Smooth muscle cell (in vitro differentiated cells): Measurements from ENCODE around the gene ZFP28. TPM values are rescaled to one million over a fixed set of nuclear protein-coding genes. Genes with fewer than 3 reads are reported as not detected.

Experiments
- DNase-seq: peaks from one replicate; lab custom pipeline; 2025; ENCODE audit not compliant: unreplicated experiment; lab: John Stamatoyannopoulos, UW
- H2AFZ ChIP-seq: fragments of 200-600 bp; sonication (generic); 2 replicates; pipeline ENCODE4 v1.6.0; 2016; ENCODE audit warnings: antibody characterized with exemption, low read depth, mild to moderate bottlenecking
- H3F3A ChIP-seq: fragments of 200-600 bp; sonication (generic); 2 replicates; pipeline ENCODE4 v1.6.0; 2017; ENCODE audit warnings: antibody characterized with exemption, low read depth
- H3K27ac ChIP-seq: fragments of 200-600 bp; sonication (generic); 2 replicates; pipeline ENCODE4 v1.5.1; 2016; ENCODE audit warnings: low read depth, mild to moderate bottlenecking
- H3K27me3 ChIP-seq: fragments of 200-600 bp; sonication (generic); 2 replicates; pipeline ENCODE4 v1.6.1; 2016; ENCODE audit warnings: low read depth, mild to moderate bottlenecking
- H3K36me3 ChIP-seq: fragments of 200-600 bp; sonication (generic); 2 replicates; pipeline ENCODE4 v1.5.1; 2016; ENCODE audit warnings: low read depth
- H3K4me1 ChIP-seq: fragments of 200-600 bp; sonication (generic); 2 replicates; pipeline ENCODE4 v1.5.1; 2016; ENCODE audit warnings: low read depth
- H3K4me2 ChIP-seq: fragments of 200-600 bp; sonication (generic); 2 replicates; pipeline ENCODE4 v1.6.0; 2016; ENCODE audit warnings: mild to moderate bottlenecking
- H3K4me3 ChIP-seq: fragments of 200-600 bp; sonication (generic); 2 replicates; pipeline ENCODE4 v1.5.1; 2016; ENCODE audit warnings: mild to moderate bottlenecking
- H3K79me2 ChIP-seq: fragments of 200-600 bp; sonication (generic); 2 replicates; pipeline ENCODE4 v1.6.0; 2016; ENCODE audit warnings: low read depth, mild to moderate bottlenecking
- H3K9ac ChIP-seq: fragments of 200-600 bp; sonication (generic); 2 replicates; pipeline ENCODE4 v1.6.0; 2016; ENCODE audit warnings: low read depth
- H3K9me3 ChIP-seq: fragments of 200-600 bp; sonication (generic); replicated peaks from 2 replicates; pipeline ENCODE4 v1.5.1; 2016; ENCODE audit warnings: low read depth
- H4K20me1 ChIP-seq: fragments of 200-600 bp; sonication (generic); 2 replicates; pipeline ENCODE4 v1.6.0; 2016; ENCODE audit warnings: low read depth
- CTCF ChIP-seq: fragments of 200-600 bp; sonication (generic); IDR thresholded peaks from 2 replicates; pipeline ENCODE4 v1.5.1; 2017; ENCODE audit warnings: borderline replicate concordance, mild to moderate bottlenecking, antibody characterized with exemption; ENCODE audit not compliant: insufficient read depth, poor library complexity, severe bottlenecking
- WGBS: methylation state at CpG from one replicate; pipeline ENCODE4 v1.1.7; 2016; ENCODE audit warnings: low lambda C conversion rate; 5-methylcytosine and 5-hydroxymethylcytosine counted together
- polyA plus RNA-seq: library from polyadenylated mRNA; unstranded; fragments of >200 nt; fragmentation: Nextera tagmentation; extraction: Ambion mirVana; gene quantifications from 2 replicates; pipeline ENCODE4 v1.2.1, GENCODE V29; 2016
- total RNA-seq: library from RNA; depleted of rRNA; stranded (reverse); fragments of >200 nt; gene quantifications from 2 replicates; pipeline ENCODE4 v1.2.3, GENCODE V29; 2014

ZFP28 gene
- total and polyA plus RNA-seq, 2 experiments from 2014 or later = 6.2 to 6.9 TPM

DNA sequence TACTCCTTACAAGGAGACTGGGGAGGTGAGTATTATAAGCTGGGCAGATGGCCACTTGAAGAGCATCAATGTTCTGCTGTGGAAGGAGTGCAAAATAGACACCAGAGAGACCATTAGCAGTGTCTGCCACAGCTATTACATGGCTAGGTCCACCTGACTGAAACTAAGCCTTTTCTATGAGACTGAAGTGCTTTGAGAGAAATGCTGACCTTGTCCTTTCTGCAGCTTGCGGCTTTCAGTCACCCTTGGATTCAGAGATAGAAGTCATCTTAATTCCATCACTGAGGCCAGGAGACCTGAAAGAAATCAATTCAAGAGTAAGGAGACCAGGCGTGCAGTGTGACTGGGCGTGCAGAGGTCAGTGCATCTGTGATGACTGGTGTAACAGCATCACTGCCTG, 1.3 kb upstream of the ZFP28 start:
- Histone ChIP-seq H3K9ac (no peak overlapping the region), H3K27me3 (no peaks in the 10 kb centered on the region), H3K27ac (no peak overlapping the region), H3K4me3 (peak overlapping the region; percentile 81), H2AFZ (no peak overlapping the region), H3F3A (no peaks in the 10 kb centered on the region), H3K9me3 (peaks cover 4% of the 10 kb centered on the region), H3K79me2 (no peaks in the 10 kb centered on the region), H3K4me2 (peak overlapping the region; percentile 74), H3K36me3 (peaks cover 6% of the 10 kb centered on the region), H3K4me1 (no peaks in the 10 kb centered on the region), H4K20me1 (no peaks in the 10 kb centered on the region)
- 99% methylated on average over 3 of the region's 3 CpGs for WGBS
- DNase-seq = no peak
- no peak for TF ChIP-seq CTCF

DNA sequence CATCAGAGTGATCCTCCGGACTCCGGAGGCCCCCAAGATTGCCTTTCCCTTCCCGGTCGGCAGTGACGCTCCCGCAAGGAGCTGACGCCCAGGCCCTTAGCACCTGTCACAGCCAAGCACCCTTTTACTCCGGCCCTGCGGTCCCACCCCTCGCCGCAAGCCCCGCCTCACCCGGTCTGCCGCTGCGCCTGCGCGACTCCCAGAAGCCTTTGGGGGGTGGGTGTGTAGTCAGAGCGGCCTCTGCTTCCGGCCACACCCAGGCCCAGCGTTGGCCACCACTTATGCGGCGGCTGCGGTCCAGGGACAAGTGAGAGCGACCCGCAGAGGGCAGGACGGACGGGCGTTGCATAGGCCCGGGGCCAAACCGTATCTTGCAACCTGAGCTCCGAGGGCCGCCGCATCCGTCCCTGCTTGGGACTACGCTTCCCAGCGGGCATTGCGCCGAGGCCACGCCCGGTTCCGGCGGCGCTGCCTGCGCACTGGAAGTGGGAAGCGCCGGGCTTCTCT, 441 bp upstream of the ZFP28 start:
- TF ChIP-seq CTCF = no peak
- peaks cover 12% of the 10 kb centered on the region for H3K36me3 ChIP-seq
- no peaks in the 10 kb centered on the region for H3K27me3 ChIP-seq
- H3K9me3 ChIP-seq = peaks cover 4% of the 10 kb centered on the region
- DNase-seq = peak; percentile 86
- peak overlapping the region; percentile 85 for H2AFZ ChIP-seq
- H3K79me2 ChIP-seq = no peaks in the 10 kb centered on the region
- 2% methylated on average over 38 of the region's 46 CpGs for WGBS
- peak overlapping the region; percentile 74 for H3K4me2 ChIP-seq
- H3F3A ChIP-seq = no peaks in the 10 kb centered on the region
- no peaks in the 10 kb centered on the region for H3K4me1 ChIP-seq
- H4K20me1 ChIP-seq = no peaks in the 10 kb centered on the region
- H3K27ac ChIP-seq = peak overlapping the region; percentile 51
- H3K4me3 ChIP-seq = peak overlapping the region; percentile 81
- no peak overlapping the region for H3K9ac ChIP-seq

GRCh38 chr19:56543776-56544175, 5.0 kb downstream of the ZFP28 start:
- H3K9me3 ChIP-seq = peaks cover 27% of the 10 kb centered on the region
- H3K36me3 ChIP-seq = peaks cover 61% of the 10 kb centered on the region
- H4K20me1 ChIP-seq = no peaks in the 10 kb centered on the region
- TF ChIP-seq CTCF = no peak
- no peaks in the 10 kb centered on the region for H3K27me3 ChIP-seq
- WGBS = 89% methylated on average over 2 of the region's 2 CpGs
- no peak overlapping the region for H3K9ac ChIP-seq
- no peaks in the 10 kb centered on the region for H3K4me1 ChIP-seq
- DNase-seq = no peak
- peaks cover 4% of the 10 kb centered on the region for H3K79me2 ChIP-seq
- no peak overlapping the region for H2AFZ ChIP-seq
- no peak overlapping the region for H3K4me2 ChIP-seq
- H3K4me3 ChIP-seq = no peak overlapping the region
- H3F3A ChIP-seq = no peaks in the 10 kb centered on the region
- no peak overlapping the region for H3K27ac ChIP-seq

DNA sequence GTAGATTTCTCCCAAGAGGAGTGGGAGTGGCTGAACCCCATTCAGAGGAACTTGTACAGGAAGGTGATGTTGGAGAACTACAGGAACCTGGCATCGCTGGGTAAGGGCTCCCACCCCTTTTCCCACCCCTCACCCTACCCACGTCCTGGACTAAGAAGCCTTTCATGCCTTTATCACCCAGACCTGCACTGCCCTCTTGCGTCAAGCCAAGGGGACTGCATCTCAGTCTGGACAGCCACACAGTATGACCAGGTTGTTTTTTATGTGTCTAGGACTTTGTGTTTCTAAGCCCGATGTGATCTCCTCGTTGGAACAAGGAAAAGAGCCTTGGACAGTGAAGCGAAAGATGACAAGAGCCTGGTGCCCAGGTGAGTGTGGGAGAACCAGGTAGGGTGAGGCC, 8.8 kb downstream of the ZFP28 start:
- WGBS = 88% methylated on average over 6 of the region's 6 CpGs
- peaks cover 89% of the 10 kb centered on the region for H3K36me3 ChIP-seq
- no peak for TF ChIP-seq CTCF

More for the DNA sequence above, 8.8 kb downstream of the ZFP28 start:
- Histone ChIP-seq H3K4me1 (no peaks in the 10 kb centered on the region), H4K20me1 (no peaks in the 10 kb centered on the region), H3K9ac (no peak overlapping the region), H2AFZ (no peak overlapping the region), H3K79me2 (peaks cover 4% of the 10 kb centered on the region), H3F3A (no peaks in the 10 kb centered on the region), H3K4me2 (no peak overlapping the region), H3K9me3 (peaks cover 60% of the 10 kb centered on the region), H3K27me3 (no peaks in the 10 kb centered on the region), H3K4me3 (no peak overlapping the region), H3K27ac (no peak overlapping the region)
- DNase-seq = no peak
